HepG2 (cell line): ENCODE measurements around the gene RBBP8NL. TPM values are rescaled to one million over a fixed set of nuclear protein-coding genes. Genes with fewer than 3 reads are reported as not detected.

Source experiments
- DMTF1 ChIP-seq: sonication (generic); formaldehyde crosslinking; IDR thresholded peaks from 2 replicates; pipeline ENCODE4 v1.4.0; 2020; ENCODE audit warnings: mild to moderate bottlenecking, missing genetic modification reagents
- ESRRA ChIP-seq: sonication (generic); formaldehyde crosslinking; IDR thresholded peaks from 2 replicates; pipeline ENCODE4 v1.5.1; 2020; ENCODE audit warnings: mild to moderate bottlenecking, low read depth, missing genetic modification reagents
- GZF1 ChIP-seq: sonication (generic); formaldehyde crosslinking; IDR thresholded peaks from 2 replicates; pipeline ENCODE4 v1.5.1; 2020; ENCODE audit warnings: mild to moderate bottlenecking, missing genetic modification reagents
- HNF1B ChIP-seq: sonication (generic); formaldehyde crosslinking; IDR thresholded peaks from 2 replicates; pipeline ENCODE4 v1.5.1; 2020; ENCODE audit warnings: mild to moderate bottlenecking, moderate library complexity, missing genetic modification reagents
- KLF15 ChIP-seq: sonication (generic); formaldehyde crosslinking; IDR thresholded peaks from 2 replicates; pipeline ENCODE4 v1.8.1; 2023; ENCODE audit warnings: borderline replicate concordance, mild to moderate bottlenecking, inconsistent platforms, missing genetic modification reagents, mixed read lengths
- KLF9 ChIP-seq: IDR thresholded peaks from 2 replicates; pipeline ENCODE4 v1.6.1; 2016; ENCODE audit warnings: low read depth
- NFYB ChIP-seq: sonication (generic); formaldehyde crosslinking; IDR thresholded peaks from 2 replicates; pipeline ENCODE4 v1.4.0; 2020; ENCODE audit warnings: missing genetic modification reagents
- PAXIP1 ChIP-seq: sonication (generic); formaldehyde crosslinking; conservative IDR thresholded peaks from 2 replicates; pipeline ENCODE4 v1.4.0; 2020; ENCODE audit warnings: mild to moderate bottlenecking, missing genetic modification reagents, moderate library complexity
- SMYD3 ChIP-seq: sonication (generic); formaldehyde crosslinking; IDR thresholded peaks from 2 replicates; pipeline ENCODE4 v1.8.1; 2023; ENCODE audit warnings: mild to moderate bottlenecking, missing genetic modification reagents
- ZKSCAN5 ChIP-seq: sonication (generic); formaldehyde crosslinking; IDR thresholded peaks from 2 replicates; pipeline ENCODE4 v1.5.1; 2020; ENCODE audit warnings: mild to moderate bottlenecking, missing genetic modification reagents
- ZMYM2 ChIP-seq: sonication (generic); formaldehyde crosslinking; IDR thresholded peaks from 2 replicates; pipeline ENCODE4 v1.8.0; 2022; ENCODE audit warnings: mild to moderate bottlenecking, missing genetic modification reagents
- ZNF136 ChIP-seq: sonication (generic); formaldehyde crosslinking; IDR thresholded peaks from 2 replicates; pipeline ENCODE4 v1.8.1; 2022; ENCODE audit warnings: low read depth, mild to moderate bottlenecking, moderate library complexity, missing genetic modification reagents
- ZNF232 ChIP-seq: sonication (generic); formaldehyde crosslinking; IDR thresholded peaks from 2 replicates; pipeline ENCODE4 v1.4.0; 2020; ENCODE audit warnings: missing genetic modification reagents, borderline replicate concordance
- ZNF709 ChIP-seq: sonication (generic); formaldehyde crosslinking; IDR thresholded peaks from 2 replicates; pipeline ENCODE4 v1.5.0; 2020; ENCODE audit warnings: mild to moderate bottlenecking, missing genetic modification reagents
- polyA plus RNA-seq, 8 experiments: library from polyadenylated mRNA; depleted of rRNA in 3 of 8; stranded (reverse) in 7 of 8; unstranded in 1 of 8; fragments of >200 nt; fragmentation: Illumina TruSeq in 4 of 8; extraction: Trizol in 4 of 8; gene quantifications; 2 replicates each; pipeline versions ENCODE4 v1.2.1 to v1.2.3, GENCODE V29; 2011 to 2016; ENCODE audit warnings: low read depth in 4 of 8, missing spikeins in 1 of 8, mixed read lengths in 1 of 8; ENCODE audit not compliant: insufficient read depth in 1 of 8
- total RNA-seq, 5 experiments: library from RNA; depleted of rRNA; stranded (reverse); fragments of >200 nt; fragmentation: Illumina TruSeq; extraction: Trizol; gene quantifications; 2 replicates each; pipeline ENCODE4 v1.2.3, GENCODE V29; 2016; ENCODE audit warnings: low read depth in 1 of 5
- TF ChIP-seq, protein P1 (sequence below): sonication (generic); formaldehyde crosslinking; IDR thresholded peaks from 2 replicates; pipeline ENCODE4 v1.5.1; 2020; ENCODE audit warnings: mild to moderate bottlenecking, missing genetic modification reagents

The RBBP8NL gene
- total and polyA plus RNA-seq, 2 of the 13 experiments (the other 11 are each of a cell fraction or from before 2014, with no cell fraction given): 0.69 to 0.86 TPM

DNA sequence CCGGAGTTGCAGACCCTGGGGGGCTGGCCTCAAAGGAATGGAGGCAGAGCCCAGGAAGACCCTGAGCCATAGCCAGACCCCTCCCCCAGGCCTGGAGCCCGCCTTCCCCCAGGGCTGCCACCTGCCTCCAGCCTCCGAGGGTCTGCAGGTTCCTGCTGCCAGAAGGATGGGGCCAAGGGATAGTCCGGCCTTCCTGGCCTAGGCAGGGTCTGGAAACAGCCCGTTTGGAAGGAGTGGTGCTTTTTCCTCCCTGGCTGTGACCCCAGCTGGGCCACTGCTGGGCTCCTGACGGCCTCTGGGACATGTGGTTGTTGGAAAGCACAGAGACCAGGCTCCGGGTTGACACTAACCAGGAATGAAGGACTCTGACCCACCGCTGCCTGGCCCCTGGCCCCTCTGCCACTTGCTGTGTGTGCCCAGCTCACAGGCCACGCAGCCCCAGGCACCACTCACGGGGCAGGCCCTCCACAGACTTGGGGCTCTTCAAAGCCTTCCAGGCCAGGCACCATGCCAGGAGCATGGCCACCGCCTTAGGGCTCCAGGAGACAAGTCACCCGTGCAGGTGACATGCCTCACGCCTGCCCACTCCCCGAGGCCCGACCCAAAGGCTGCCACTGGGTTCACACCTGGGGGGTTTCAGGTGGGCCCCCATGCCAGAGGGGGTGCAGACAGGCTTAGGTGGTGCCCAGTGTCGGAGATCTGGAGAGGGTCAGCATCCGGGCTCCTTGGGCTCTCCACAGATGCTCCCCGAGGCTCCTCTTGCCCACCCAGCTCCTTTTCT is 56.3 kb downstream of the RBBP8NL start (continued):
- peak; percentile 92 for TF ChIP-seq PAXIP1 (CRISPR knock-in tag)
- TF ChIP-seq, protein P1, sequence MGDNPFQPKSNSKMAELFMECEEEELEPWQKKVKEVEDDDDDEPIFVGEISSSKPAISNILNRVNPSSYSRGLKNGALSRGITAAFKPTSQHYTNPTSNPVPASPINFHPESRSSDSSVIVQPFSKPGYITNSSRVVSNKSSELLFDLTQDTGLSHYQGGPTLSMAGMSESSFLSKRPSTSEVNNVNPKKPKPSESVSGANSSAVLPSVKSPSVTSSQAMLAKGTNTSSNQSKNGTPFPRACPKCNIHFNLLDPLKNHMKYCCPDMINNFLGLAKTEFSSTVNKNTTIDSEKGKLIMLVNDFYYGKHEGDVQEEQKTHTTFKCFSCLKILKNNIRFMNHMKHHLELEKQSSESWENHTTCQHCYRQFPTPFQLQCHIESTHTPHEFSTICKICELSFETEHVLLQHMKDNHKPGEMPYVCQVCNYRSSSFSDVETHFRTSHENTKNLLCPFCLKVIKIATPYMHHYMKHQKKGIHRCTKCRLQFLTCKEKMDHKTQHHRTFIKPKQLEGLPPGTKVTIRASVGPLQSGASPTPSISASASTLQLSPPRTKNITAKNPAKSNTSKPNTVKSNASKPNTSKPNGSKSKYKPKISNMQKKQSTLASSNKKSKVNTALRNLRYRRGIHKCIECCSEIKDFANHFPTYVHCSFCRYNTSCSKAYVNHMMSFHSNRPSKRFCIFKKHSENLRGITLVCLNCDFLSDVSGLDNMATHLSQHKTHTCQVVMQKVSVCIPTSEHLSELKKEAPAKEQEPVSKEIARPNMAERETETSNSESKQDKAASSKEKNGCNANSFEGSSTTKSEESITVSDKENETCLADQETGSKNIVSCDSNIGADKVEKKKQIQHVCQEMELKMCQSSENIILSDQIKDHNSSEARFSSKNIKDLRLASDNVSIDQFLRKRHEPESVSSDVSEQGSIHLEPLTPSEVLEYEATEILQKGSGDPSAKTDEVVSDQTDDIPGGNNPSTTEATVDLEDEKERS (CRISPR knock-in tag): peak; percentile 90; the same call in 1 of the 2 replicates
- TF ChIP-seq ZNF136 (CRISPR knock-in tag): peak; percentile 85; the same call in 1 of the 2 replicates
- TF ChIP-seq ZNF709: peak; percentile 77; the same call in 1 of the 2 replicates
- peak; percentile 77; the same call in 1 of the 2 replicates for TF ChIP-seq SMYD3 (CRISPR knock-in tag)
- no peak for TF ChIP-seq KLF9 (CRISPR knock-in tag)
- peak; percentile 79; the same call in 1 of the 2 replicates for TF ChIP-seq HNF1B (CRISPR knock-in tag)
- TF ChIP-seq NFYB: no peak
- TF ChIP-seq ZNF232: no peak
- TF ChIP-seq KLF15 (CRISPR knock-in tag): peak; percentile 11; the same call in 1 of the 2 replicates
- TF ChIP-seq GZF1 (CRISPR knock-in tag): peak; percentile 89
- TF ChIP-seq ZKSCAN5 (CRISPR knock-in tag): peak; percentile 59
- no peak for TF ChIP-seq DMTF1 (CRISPR knock-in tag)
- TF ChIP-seq ZMYM2 (CRISPR knock-in tag): peak; percentile 89
- TF ChIP-seq ESRRA (CRISPR knock-in tag): peak; percentile 89
